Adipose tissue (tissue), 3 donors: ENCODE data around the gene CHN2. TPM values are rescaled to one million over a fixed set of nuclear protein-coding genes. Genes with fewer than 3 reads are reported as not detected.

Experiments
- H3K27ac ChIP-seq: one replicate; pipeline ENCODE4 v1.5.1; 2013; ENCODE audit warnings: low read depth, low read length
- WGBS, 3 donors: extraction: QIAGEN DNeasy Blood & Tissue Kit; methylation state at CpG; one replicate each; pipeline ENCODE4 v1.1.7; 2013; 5-methylcytosine and 5-hydroxymethylcytosine counted together
- polyA plus RNA-seq, 3 donors: library from polyadenylated mRNA; stranded (reverse); fragments of 200-250 nt; gene quantifications; one replicate each; pipeline ENCODE4 v1.2.3, GENCODE V29; 2013
- donor health status: healthy with polysubstance abuse.
- donor health status: Bipolar disorder and iron deficiency.
- donor health status: healthy.

Gene CHN2
- 1 to 10 TPM; 1.7 to 8.9 (median 7.8) TPM for polyA plus RNA-seq

DNA sequence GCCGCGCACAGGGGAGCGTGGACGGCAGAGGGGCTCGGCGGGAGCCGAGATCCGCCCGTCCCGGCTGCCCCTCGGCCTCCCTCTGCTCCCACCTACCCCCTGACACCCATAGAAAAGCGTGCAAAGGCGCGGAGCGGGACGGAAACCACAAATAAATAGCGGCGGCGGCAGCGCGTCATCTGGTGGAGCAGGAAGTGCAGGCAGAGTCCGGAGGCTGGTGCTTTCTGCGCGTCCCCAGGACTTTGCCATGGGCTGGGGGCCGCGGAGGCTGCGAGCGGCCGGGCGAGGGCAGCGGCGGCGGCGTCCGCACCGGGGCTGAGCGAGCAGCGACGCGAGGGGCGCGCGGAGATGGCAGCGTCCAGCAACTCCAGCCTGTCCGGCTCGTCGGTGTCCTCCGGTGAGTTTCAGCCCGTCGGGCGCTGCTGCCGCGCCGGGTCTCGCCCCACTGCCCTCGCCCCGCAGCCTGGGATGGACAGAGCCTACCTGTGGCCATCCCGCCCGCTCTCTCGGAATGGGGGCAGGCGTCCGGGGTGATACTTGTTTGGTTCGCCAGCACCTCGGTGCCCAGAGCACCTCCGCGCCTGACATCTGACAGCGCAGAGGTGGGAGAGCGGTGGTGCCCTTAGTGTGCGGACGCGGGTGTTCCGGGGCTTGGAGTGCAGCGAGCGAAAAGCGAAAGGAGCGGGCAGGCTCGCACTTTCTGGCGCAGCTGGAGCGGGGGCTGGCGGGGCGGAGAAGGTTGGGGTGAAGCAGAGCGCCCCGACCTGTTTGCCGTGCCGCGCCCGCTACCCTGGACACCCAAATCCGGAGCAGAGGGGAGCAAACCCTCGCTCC, at the start of gene CHN2:
CHN2 (plus strand) TSS at position 182 of the 834 bp plus-strand sequence.
- 0 to 1% (median 1%) methylated on average over 83 to 89 of the region's 89 CpGs for WGBS, 3 donors
- H3K27ac ChIP-seq: no peak within 1 kb of the TSS

DNA sequence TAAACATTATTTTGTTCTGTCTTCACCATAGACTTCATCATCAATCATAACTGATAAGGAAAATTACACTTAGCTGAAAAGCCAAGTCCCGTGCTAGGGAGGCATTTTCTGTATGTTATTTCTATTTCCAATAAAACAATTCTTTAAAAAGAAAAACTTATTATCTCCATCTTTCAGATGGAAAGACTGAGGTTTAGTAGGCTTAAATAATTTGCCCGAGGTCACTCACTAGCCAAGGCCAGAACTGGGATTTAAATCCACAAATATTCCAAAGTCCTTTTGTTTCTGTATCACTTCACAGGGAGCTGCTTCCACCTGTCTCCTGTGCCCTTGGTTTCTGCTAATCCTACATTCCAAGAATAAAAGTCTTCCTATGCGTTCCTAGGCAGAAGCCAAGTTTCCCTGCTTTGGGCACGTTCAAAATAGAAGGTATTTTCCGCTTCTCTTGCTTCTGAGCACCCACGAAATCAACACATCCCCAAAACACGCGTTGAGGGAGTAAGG, 49.0 kb upstream of the CHN2 start:
- H3K27ac ChIP-seq: no peak overlapping the region
- 14 to 22% (median 16%) methylated on average over 8 of the region's 8 CpGs for WGBS, 3 donors

GRCh38 chr7:29146057-29146706, 48.4 kb upstream of the CHN2 start, which contains the start of gene CPVL:
TSS of gene CPVL (minus strand) at chr7:29146537. CDS start at chr7:29121061, 25,476 bp downstream.
- H3K27ac ChIP-seq: no peak within 1 kb of the TSS

GRCh38 chr7:29146888-29147609, 47.5 kb upstream of the CHN2 start:
- WGBS, 3 donors: 41 to 53% (median 45%) methylated on average over 14 of the region's 14 CpGs
- H3K27ac ChIP-seq: no peak overlapping the region

More at GRCh38 chr7:29146057-29146706, 48.4 kb upstream of the CHN2 start, which contains the start of gene CPVL:
- WGBS, 3 donors: 1 to 2% (median 2%) methylated on average over 42 of the region's 42 CpGs

- H3K27ac ChIP-seq: no peak overlapping the region
- WGBS, 3 donors: 73 to 95% (median 83%) methylated on average over 4 of the region's 4 CpGs
Measured at GRCh38 chr7:29147821-29148220, 46.8 kb upstream of the CHN2 start.

DNA sequence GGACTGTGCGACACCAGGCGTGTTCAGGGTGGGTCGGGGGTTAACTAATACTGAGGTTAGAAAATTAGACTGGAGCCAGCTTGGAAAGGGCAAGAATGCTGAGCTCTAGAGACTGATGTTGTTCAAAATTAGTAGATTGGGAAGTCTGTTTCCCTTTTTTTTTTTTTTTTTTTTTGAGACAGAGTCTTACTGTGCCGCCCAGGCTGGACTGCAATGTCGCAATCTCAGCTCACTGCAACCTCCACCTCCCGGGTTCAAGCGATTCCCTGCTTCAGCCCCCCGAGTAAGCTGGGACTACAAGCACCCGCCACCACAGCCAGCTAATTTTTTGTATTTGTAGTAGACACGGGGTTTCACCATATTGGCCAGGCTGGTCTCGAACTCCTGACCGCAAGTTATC, 45.5 kb upstream of the CHN2 start:
- no peak overlapping the region for H3K27ac ChIP-seq
- WGBS, 3 donors: 83 to 91% (median 83%) methylated on average over 11 to 12 of the region's 12 CpGs

DNA sequence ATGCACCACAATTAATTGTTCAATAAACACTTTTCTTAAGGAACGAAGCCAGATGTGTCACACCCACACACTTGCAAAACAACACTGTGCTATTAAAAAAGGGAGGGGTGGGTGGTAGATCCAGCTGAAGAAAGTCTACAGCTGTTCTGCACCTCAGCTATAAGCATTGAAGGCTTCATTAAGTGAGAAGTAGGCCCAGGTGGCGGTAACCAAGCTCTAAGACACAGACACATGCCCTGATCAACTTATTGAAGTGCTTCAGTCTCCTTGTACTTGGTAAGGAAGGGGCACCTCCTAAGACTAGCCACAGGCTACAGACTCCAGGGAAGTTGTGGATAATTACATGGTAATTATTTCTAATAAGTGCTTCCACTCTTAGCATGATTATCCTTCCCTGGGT, 43.7 kb upstream of the CHN2 start:
- no peak overlapping the region for H3K27ac ChIP-seq
- 73 to 87% (median 80%) methylated on average over 2 of the region's 2 CpGs for WGBS, 3 donors

DNA sequence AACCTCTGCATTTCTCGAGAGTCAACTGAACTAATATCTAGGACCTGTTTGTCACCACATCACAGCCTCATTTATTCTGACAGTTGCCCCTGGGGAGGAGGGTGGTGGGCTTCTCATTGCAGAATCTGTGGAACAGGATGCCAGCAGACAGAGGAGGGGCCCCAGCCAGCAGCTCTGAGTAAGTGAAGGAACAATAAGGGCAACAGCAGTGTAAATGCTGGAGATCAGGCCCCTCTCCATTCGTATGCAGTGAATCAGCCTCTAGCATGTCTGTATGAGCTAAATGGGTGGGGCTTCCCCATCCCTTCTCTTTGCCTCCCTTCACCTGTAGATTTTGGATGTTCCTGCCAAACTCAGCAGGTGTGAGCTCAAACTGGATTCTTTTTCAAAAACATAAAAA, 40.5 kb upstream of the CHN2 start:
- H3K27ac ChIP-seq: no peak overlapping the region
- 91 to 96% (median 92%) methylated on average over 2 of the region's 2 CpGs for WGBS, 3 donors

- 36 to 62% (median 37%) methylated on average over 5 of the region's 5 CpGs for WGBS, 3 donors
Measured at GRCh38 chr7:29156907-29157452, 37.6 kb upstream of the CHN2 start.

DNA sequence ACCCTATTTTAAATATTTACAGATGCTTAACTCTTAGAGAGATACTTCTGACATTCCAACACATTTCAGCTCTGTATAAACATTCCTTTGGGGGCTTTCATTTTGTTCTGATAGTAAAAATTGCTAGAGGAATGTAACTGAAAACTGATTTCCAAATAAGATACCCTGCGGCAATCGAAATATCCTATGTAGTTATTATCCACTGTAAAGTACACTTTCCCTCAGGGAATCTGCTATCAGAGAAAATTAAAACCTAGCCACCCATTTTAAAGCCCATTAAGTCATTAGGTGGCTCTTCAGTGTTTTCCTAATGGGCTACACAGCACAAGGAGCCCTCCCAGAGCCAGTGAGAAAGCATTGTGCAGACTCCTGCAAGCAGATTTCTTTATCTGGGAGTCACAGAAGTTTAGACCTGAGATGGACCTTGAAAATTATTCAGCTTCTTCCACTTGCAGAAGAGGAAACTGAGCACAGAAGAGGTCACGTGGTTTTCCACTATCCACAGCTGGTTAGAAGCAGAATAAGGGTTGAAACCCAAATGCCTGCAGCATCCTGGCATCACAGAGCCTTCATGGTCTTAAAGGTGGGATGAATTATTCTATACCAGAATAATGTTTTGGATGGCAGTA, 35.7 kb upstream of the CHN2 start:
- WGBS, 3 donors: 64 to 67% (median 64%) methylated on average over 3 of the region's 3 CpGs
- H3K27ac ChIP-seq: no peak overlapping the region

More at GRCh38 chr7:29156907-29157452, 37.6 kb upstream of the CHN2 start:
- H3K27ac ChIP-seq: no peak overlapping the region

- 36 to 60% (median 46%) methylated on average over 2 of the region's 2 CpGs for WGBS, 3 donors
- H3K27ac ChIP-seq: no peak overlapping the region
Measured at GRCh38 chr7:29160080-29160479, 34.5 kb upstream of the CHN2 start.

- WGBS, 3 donors: 65 to 97% (median 71%) methylated on average over 4 of the region's 4 CpGs
- H3K27ac ChIP-seq: no peak overlapping the region
Measured at GRCh38 chr7:29161231-29161630, 33.3 kb upstream of the CHN2 start.

GRCh38 chr7:29162577-29162976, 32.0 kb upstream of the CHN2 start:
- 85 to 93% (median 92%) methylated on average over 6 of the region's 6 CpGs for WGBS, 3 donors
- no peak overlapping the region for H3K27ac ChIP-seq

DNA sequence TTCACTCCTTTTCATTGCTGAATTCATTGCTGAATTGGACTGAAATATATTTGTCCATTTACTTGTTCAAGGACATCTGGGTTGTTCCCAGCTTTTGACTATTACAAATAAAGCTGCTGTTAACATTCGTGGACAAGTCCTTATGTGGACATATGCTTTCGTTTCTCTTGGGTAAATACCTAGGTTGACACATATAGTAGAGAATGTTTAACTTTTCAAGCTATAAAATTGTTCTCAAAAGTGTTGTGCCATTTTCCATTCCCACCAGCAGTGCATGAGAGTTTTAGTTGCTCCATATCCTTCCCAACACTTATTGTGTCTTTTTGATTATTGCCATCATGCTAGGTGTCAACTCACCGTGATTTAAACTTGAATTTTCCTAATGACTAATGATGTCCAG, 30.7 kb upstream of the CHN2 start:
- 33 to 75% (median 63%) methylated on average over 3 of the region's 3 CpGs for WGBS, 3 donors
- H3K27ac ChIP-seq: no peak overlapping the region

- WGBS, 3 donors: 50 to 89% (median 80%) methylated on average over 1 of the region's 1 CpG
- H3K27ac ChIP-seq: no peak overlapping the region
Measured at GRCh38 chr7:29167721-29168120, 26.9 kb upstream of the CHN2 start.

DNA sequence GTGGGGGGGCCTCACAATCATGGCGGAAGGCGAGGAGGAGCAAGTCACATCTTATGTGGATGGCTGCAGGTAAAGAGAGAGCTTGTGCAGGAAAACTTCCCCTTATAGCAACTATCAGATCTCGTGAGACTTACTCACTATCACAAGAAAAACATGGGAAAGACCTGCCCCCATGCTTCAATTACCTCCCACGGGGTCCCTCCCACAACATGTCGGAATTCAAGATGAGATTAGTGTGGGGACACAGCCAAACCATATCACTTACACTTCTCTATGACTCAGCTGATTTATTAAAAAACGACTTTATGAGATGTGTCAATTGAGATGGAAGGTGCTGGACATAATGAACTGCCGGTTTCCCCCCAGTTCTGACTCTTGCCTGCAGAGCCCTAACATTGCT, 23.8 kb upstream of the CHN2 start:
- H3K27ac ChIP-seq: no peak overlapping the region
- 80 to 88% (median 85%) methylated on average over 7 of the region's 7 CpGs for WGBS, 3 donors

GRCh38 chr7:29173458-29173857, 21.1 kb upstream of the CHN2 start:
- WGBS, 3 donors: 65 to 89% (median 82%) methylated on average over 3 of the region's 3 CpGs
- no peak overlapping the region for H3K27ac ChIP-seq

DNA sequence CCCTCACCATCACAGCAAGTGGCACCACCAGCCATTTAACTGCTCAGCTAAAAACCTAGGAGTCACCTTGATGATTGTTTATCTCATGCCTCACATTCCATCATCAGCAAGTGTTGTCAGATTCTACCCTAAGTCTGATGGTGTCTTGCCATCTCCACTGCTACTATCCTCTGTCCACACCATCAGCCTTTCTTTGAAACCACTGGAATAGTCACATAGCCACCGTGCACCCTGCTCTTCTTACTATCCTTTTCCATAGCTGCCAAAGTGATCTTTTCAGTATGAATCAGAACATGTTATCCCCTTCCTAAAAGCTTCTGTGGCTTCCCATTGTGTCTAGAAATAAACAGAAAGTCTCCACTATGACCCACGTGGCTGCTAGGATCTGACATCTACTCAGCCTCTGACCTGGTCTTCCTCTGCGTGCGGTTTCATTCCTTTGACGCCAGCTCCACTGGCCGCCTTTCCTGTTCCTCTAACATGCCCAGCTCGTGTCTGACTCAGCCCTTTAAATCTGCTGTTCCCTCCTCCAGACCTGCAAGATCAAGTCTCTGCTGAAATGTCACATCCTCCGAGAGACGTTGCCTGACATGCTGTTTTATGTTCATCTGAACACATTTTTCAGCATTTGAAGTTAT, 16.5 kb upstream of the CHN2 start:
- no peak overlapping the region for H3K27ac ChIP-seq
- WGBS, 3 donors: 27 to 66% (median 31%) methylated on average over 9 of the region's 9 CpGs
